GM12878 (cell line): ENCODE results near the gene NYAP1. TPM values are rescaled to one million over a fixed set of nuclear protein-coding genes. Genes with fewer than 3 reads are reported as not detected.

Experiments
- ATAC-seq: fragments of 200-7000 bp; cut with Tn5 transposase; 3 replicates; pipeline ENCODE4 v1.9.1; 2020; ENCODE audit warnings: mild to moderate bottlenecking, moderate library complexity
- BruUV-seq: library from RNA; stranded (reverse); fragments of 400-500 nt; replicated peaks from 2 replicates; lab custom pipeline; 2021; lab: Mats Ljungman, UMichigan
- CTCF ChIA-PET: fragments of 300-600 bp; sonication (Branson Sonifier 250); formaldehyde crosslinking; extraction: SDS; loops from one replicate; lab custom pipeline; 2021; ENCODE audit warnings: inconsistent platforms; lab: Yijun Ruan, JAX
- POLR2A ChIA-PET: fragments of 350-600 bp; formaldehyde crosslinking; extraction: SDS; loops from one replicate; lab custom pipeline; 2021; ENCODE audit warnings: inconsistent platforms; lab: Charles Lee
- RAD21 ChIA-PET: fragments of 300-600 bp; sonication (Branson Sonifier 250); formaldehyde crosslinking; loops from one replicate; lab custom pipeline; 2023; ENCODE audit warnings: antibody characterized with exemption; ENCODE audit not compliant: unreplicated experiment; lab: Charles Lee
- SMC1A ChIA-PET: fragments of 300-600 bp; sonication (Branson Sonifier 250); formaldehyde crosslinking; loops from one replicate; lab custom pipeline; 2023; ENCODE audit not compliant: unreplicated experiment, uncharacterized antibody; lab: Charles Lee
- DNase-seq: peaks from one replicate; pipeline ENCODE4 v3.0.0-alpha.2; 2011; ENCODE audit warnings: low read depth, low spot score
- FAIRE-seq: peaks from 3 replicates; lab custom pipeline; 2011; peaks lifted over from hg19 to GRCh38; lab: Jason Lieb, UNC
- H2AFZ ChIP-seq: 2 replicates; pipeline ENCODE4 v1.6.0; 2011; ENCODE audit warnings: low read depth, low read length, control low read depth; ENCODE audit not compliant: control insufficient read depth
- H3K27ac ChIP-seq: 2 replicates; pipeline ENCODE4 v1.5.1; 2011; ENCODE audit warnings: control low read depth; ENCODE audit not compliant: control insufficient read depth, insufficient read depth
- H3K27me3 ChIP-seq, 2 experiments: replicated peaks in 1 of 2; 2 replicates each; pipeline versions ENCODE4 v1.6.0 to v1.6.1; 2011; ENCODE audit warnings: low read length in 1 of 2; ENCODE audit not compliant: control insufficient read depth in 2 of 2, insufficient read depth in 2 of 2
- H3K36me3 ChIP-seq, 2 experiments: 2 replicates each; pipeline ENCODE4 v1.5.1; 2011; ENCODE audit warnings: low read length in 1 of 2; ENCODE audit not compliant: control insufficient read depth in 2 of 2, insufficient read depth in 2 of 2
- H3K4me1 ChIP-seq: 2 replicates; pipeline ENCODE4 v1.6.1; 2011; ENCODE audit warnings: mild to moderate bottlenecking, low read length, moderate library complexity, mixed read lengths; ENCODE audit not compliant: control insufficient read depth, insufficient read depth
- H3K4me2 ChIP-seq: 2 replicates; pipeline ENCODE4 v1.6.0; 2011; ENCODE audit warnings: control low read depth; ENCODE audit not compliant: control insufficient read depth, insufficient read depth
- H3K4me3 ChIP-seq: fragments of 200-600 bp; sonication (generic); 2 replicates; pipeline ENCODE4 v1.5.1; 2016
- H3K79me2 ChIP-seq: 2 replicates; pipeline ENCODE4 v1.6.0; 2011; ENCODE audit warnings: low read length; ENCODE audit not compliant: control insufficient read depth, insufficient read depth
- H3K9ac ChIP-seq: 2 replicates; pipeline ENCODE4 v1.8.0; 2011; ENCODE audit warnings: low read length, control low read depth, mixed read lengths; ENCODE audit not compliant: control insufficient read depth, insufficient read depth
- H3K9me3 ChIP-seq: replicated peaks from 3 replicates; pipeline ENCODE4 v1.5.1; 2011; ENCODE audit warnings: mild to moderate bottlenecking, low read length; ENCODE audit not compliant: control insufficient read depth, insufficient read depth
- H4K20me1 ChIP-seq: 2 replicates; pipeline ENCODE4 v1.6.0; 2011; ENCODE audit not compliant: control insufficient read depth, insufficient read depth
- MXI1 ChIP-seq: fragments of 150-350 bp; IDR thresholded peaks from 2 replicates; pipeline ENCODE4 v1.6.1; 2011; ENCODE audit warnings: low read depth, mild to moderate bottlenecking, inconsistent platforms, low read length, improper control_type of control experiment
- MYC ChIP-seq: IDR thresholded peaks from 2 replicates; pipeline ENCODE4 v1.6.1; 2011; ENCODE audit warnings: mild to moderate bottlenecking, low read length, moderate library complexity, inconsistent platforms; ENCODE audit not compliant: insufficient read depth, insufficient replicate concordance, insufficient read length, severe bottlenecking
- NR2F1 ChIP-seq: fragments of 450-650 bp; conservative IDR thresholded peaks from 2 replicates; pipeline ENCODE4 v1.6.1; 2017; ENCODE audit warnings: mild to moderate bottlenecking
- WRNIP1 ChIP-seq: IDR thresholded peaks from 2 replicates; pipeline ENCODE4 v1.6.1; 2011; ENCODE audit warnings: low read depth, low read length, improper control_type of control experiment, borderline replicate concordance
- ZBTB40 ChIP-seq: fragments of 450-650 bp; IDR thresholded peaks from 2 replicates; pipeline ENCODE4 v1.6.1; 2016; ENCODE audit warnings: mild to moderate bottlenecking, moderate library complexity, borderline replicate concordance
- WGBS: methylation state at CpG from one replicate; pipeline ENCODE4 v1.1.6; 2016; ENCODE audit warnings: low lambda C conversion rate; ENCODE audit not compliant: insufficient replicate concordance, insufficient coverage; ENCODE audit errors: missing lambda C conversion rate; 5-methylcytosine and 5-hydroxymethylcytosine counted together
- in situ Hi-C: fragments of 300-500 bp; cut with MboI; formaldehyde crosslinking; loops from 9 replicates; pipeline ENCODE4 v1.14.3; 2018; ENCODE audit warnings: mixed read lengths
- intact Hi-C: fragments of 100-400 bp; cut with micrococcal nuclease; formaldehyde crosslinking; loops from one replicate; pipeline ENCODE4 v1.14.2; 2022; ENCODE audit not compliant: unreplicated experiment
- polyA plus RNA-seq, 11 experiments: library from polyadenylated mRNA; depleted of rRNA in 4 of 11; unstranded in 6 of 11; stranded (reverse) in 5 of 11; fragments of >200 nt; fragmentation: Nextera tagmentation in 4 of 11; fragmentation: Illumina TruSeq in 1 of 11; extraction: Ambion mirVana in 4 of 11; extraction: Trizol in 1 of 11; gene quantifications; 1 replicate in 1 of 11; 2 replicates in 10 of 11; pipeline versions ENCODE4 v1.2.1 to v1.2.3, GENCODE V29; 2011 to 2016; ENCODE audit warnings: inconsistent platforms in 2 of 11, missing spikeins in 2 of 11, low read depth in 1 of 11
- total RNA-seq, 4 experiments: library from RNA; depleted of rRNA in 3 of 4; stranded (reverse); fragments of >200 nt in 3 of 4; fragmentation: Illumina TruSeq in 1 of 4; extraction: Trizol in 1 of 4; gene quantifications; 2 replicates each; pipeline versions ENCODE4 v1.2.1 to v1.2.3, GENCODE V29; 2013 to 2021

The NYAP1 gene
- total and polyA plus RNA-seq, 10 of the 15 experiments (the other 5 are each of a cell fraction or from before 2014, with no cell fraction given): 0.04 to 0.28 (median 0.11) TPM; not detected in 6

- WGBS: 47% methylated on average over 2 of the region's 2 CpGs
- intact Hi-C loops (no loop called here), in situ Hi-C loops (no loop called here)
- CTCF ChIA-PET: interaction anchor here (1.0 to 1.8 kb wide), 4 partner anchors 11 to 96 kb away, joined by 3 to 4 read pairs (median 4); no protein-coding TSS in a partner anchor
- Histone ChIP-seq H3K9me3 (no peaks in the 10 kb centered on the region), H3K79me2 (no peaks in the 10 kb centered on the region), H4K20me1 (no peaks in the 10 kb centered on the region), H3K9ac (no peak overlapping the region), H3K36me3 (no peaks in the 10 kb centered on the region), H3K4me2 (no peak overlapping the region), H3K27ac (no peak overlapping the region), H3K4me3 (no peak overlapping the region), H3K27me3 (no peaks in the 10 kb centered on the region), H2AFZ (no peak overlapping the region), H3K4me1 (peaks cover 25% of the 10 kb centered on the region)
- BruUV-seq: no TSS peak
- POLR2A ChIA-PET: interaction anchor here (0.6 to 1.1 kb wide), 2 partner anchors 32 to 371 kb away, joined by 3 read pairs; no protein-coding TSS in a partner anchor
- ATAC-seq (no peak), DNase-seq (no peak), FAIRE-seq (no peak)
- SMC1A ChIA-PET: interaction anchor here (0.7 to 2.0 kb wide), 4 partner anchors 10 to 42 kb away, joined by 3 to 10 read pairs (median 4); no protein-coding TSS in a partner anchor
- TF ChIP-seq ZBTB40 (no peak), NR2F1 (no peak), MXI1 (no peak), MYC (no peak), WRNIP1 (no peak)
- RAD21 ChIA-PET: interaction anchor here (1.2 to 1.6 kb wide), 2 partner anchors 24 to 42 kb away, joined by 4 to 13 read pairs; no protein-coding TSS in a partner anchor
Measured at GRCh38 chr7:100517305-100517704, 33.6 kb downstream of the NYAP1 start.
